Hypothalamus (tissue), 51 donors: ENCODE data around the gene AHNAK2.

Experiments
- DNase-seq, 51 donors: peaks; one replicate each; lab custom pipeline; 2025; lab: John Stamatoyannopoulos, UW

The AHNAK2 gene

GRCh38 chr14:104989236-104989950 is 11.2 kb upstream of the AHNAK2 start:
- no peak for DNase-seq

DNA sequence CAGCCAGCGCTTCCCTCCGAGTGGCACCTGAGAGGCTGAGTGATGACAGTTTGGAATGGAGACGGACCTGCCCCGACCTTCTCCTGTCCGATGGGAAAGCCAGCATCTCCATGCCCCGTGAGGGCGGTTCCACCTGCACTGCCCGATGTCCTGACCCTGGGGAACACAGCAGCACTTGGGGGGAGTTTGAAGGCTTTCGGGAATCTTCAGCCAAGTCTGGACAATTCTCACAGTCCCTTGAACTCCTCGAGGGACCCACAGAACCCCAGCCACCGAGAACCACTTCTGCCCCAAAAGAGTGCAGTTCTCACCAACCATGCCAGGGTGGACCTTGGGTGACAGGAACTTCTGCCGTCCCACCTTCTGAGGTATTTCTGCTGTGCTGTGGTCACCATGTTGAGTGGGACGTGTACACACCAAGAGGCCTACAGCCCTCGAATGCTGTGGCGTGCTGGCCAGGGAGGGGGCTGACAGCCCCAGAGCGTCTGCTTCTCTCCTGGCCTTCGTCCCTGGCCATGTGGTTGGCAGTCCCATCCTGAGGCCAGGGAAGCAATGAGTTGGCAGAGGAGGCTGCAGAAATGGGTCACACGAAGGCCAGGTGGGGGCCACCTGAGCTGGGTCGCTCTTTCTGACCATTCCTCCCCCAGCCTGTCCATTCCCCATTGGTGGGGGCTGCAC is 8.5 kb upstream of the AHNAK2 start:
- no peak for DNase-seq

DNA sequence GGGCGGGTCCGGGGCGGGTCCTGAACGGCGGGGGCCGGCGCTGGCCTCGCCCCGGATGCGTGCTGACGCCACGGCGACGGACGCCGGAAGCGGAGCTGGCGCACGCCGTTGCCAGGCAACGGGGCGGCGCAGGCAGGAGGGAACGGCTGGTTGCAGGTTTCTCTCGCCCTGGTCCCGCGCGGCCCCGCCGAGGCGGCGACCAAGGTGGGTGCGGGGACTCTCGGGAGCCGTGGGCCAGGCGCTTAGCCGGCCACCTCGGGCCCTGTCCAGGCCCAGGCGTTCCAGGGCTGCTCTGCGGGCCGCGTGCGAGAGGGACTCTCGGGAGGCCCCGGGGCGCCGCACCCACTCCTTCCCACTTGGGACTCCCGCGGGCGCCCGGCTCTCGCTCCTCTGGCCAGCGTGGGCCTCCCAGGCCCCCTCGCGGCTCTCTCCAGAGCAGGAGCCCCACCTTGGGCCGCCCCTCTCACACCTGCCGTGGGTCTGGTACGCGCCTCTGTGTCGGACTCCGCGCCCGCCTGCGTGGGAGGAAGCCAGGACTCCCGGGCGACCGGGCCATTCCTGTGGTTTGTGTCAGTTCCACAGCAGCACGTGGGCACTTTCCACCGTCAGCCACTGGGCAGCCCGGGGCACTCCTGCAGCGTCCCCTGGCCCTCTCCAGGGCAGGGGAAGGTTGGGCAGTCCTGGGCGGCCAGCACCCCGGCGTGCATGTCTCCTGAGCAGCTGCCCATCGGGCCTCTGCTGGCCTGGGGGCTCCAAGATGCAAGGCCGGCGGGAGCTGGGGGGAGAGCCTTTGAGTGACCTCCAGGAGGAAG is 7.7 kb upstream of the AHNAK2 start, which contains the start of gene CLBA1:
Gene CLBA1 (plus strand): TSS at position 114 of the 812 bp plus-strand sequence. CDS start 644 bp downstream, at position 758.
- peak in 50 of 51 donors; percentile 9 to 91 (median 79) for DNase-seq

GRCh38 chr14:104984056-104984894 is 6.1 kb upstream of the AHNAK2 start:
- no peak for DNase-seq

GRCh38 chr14:104983231-104983721 is 5.1 kb upstream of the AHNAK2 start:
- DNase-seq = no peak

DNA sequence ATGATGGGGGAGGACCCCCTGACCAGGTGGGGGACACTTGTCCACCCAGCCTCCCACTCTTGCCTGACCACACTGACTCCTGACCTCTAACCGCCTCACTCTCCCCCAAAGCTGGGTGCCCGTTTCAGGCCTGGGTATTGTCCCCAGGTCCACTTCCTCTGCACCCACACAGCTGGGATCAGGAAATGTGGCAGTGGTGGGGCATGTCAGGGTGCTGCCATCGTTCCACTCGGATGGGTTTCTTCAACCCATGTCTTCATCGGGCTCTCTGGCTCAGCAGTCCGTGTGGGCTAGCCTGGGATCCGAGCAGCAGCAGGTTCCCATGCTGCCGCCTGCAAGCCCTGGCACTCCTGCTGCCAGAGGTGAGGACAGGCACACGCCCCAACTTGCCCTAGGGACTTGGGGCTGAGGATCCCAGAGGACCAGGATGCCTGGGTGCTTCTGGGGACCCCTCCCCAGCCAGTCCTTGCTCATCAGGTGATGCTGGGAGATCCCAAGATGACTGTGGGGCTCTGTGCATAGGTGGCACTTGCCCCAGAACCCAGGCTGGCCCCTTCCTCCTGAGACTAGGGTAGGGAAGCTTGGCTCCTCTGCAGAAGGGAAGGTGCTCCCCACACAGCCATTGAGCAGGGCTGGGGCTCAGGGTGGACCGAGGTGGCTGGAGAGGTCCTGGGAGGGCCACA is 4.5 kb upstream of the AHNAK2 start:
- no peak for DNase-seq

- peak in 4 of 51 donors; percentile 17 to 36 (median 31) for DNase-seq
Measured at GRCh38 chr14:104981699-104982541, 3.7 kb upstream of the AHNAK2 start.

DNA sequence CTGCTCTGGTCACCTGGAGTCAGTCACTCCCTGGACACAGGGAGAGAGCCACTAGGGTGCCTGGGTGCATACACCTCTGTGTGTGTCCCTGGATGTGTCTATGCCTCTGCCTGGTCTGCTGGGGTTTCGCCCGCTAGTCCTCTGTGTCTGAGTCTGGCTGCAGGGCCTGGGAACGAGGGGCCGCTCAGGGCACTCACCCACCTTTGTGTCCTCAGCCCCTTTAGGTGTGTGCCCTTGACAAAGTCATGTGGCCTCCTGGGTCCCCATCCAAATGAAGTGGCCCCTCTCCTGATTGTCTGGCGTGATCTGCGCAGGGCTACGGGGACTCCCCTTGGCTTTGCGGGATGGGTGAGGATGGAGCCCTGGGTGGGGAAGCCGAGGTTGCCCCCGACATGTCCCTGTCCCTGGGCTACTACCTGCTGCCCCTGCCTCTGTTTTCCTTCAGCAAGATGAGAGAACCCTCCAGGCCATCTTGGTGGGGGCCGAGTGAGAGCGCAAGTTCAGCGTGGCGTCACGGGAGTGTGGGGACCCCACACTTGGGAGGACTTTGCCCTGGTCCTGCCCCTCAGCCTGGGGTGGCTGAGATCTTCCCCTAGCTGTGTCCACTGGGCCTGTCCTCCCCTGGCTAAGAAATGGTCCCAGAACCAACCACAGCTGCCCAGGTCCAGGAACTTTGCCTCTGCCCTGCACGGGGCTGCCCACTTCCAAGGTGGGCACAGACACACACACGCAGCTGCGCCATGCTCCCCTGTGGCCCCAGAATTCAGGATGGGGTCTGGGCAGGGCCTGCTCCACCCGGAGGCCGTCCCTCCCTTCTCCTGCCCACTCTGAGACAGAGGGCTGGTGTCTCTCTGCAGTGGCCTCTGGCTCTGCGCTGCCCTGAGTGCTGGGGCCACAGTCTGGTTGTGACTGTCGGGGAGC is 2.7 kb upstream of the AHNAK2 start:
- no peak for DNase-seq

DNA sequence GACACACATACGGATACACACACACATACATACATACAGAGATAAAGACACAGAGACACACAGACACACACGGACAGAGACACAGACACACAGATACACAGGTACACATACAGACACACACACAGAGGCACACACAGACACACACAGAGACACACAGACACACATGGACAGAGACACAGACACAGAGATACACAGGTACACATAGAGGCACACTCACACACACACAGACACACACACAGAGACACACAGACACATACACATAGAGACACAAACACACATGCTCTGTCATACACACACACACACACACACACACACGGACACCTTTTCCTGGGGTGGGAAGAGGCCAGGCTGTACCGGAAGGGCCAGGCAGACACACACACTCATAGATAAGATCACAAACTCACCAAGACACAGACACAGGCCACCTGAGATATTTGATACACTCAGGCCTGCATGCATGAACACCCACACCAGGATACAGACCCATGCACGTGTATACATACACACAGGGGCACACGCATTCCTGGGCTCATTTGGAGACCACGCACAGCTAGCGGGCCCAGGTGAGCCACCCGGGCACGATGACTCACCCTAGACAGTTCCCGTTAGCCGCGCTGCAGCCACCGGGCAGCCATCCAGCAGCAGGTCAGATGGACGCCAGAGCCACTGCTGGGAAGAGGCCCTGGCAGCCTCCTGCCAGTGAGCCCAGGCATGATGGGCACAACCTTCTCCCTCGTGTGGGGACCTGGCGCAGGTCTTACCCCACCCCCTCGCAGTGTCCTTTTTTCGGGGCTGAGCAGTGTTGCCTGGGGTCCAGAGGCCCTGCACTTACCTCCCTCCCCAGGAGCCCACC is 1.8 kb upstream of the AHNAK2 start:
- DNase-seq = peak in 8 of 51 donors; percentile 14 to 68 (median 30)

- DNase-seq = no peak
Measured at GRCh38 chr14:104978746-104979691, 845 bp upstream of the AHNAK2 start.

GRCh38 chr14:104977008-104977680 is 1.0 kb downstream of the AHNAK2 start:
- DNase-seq = no peak

DNA sequence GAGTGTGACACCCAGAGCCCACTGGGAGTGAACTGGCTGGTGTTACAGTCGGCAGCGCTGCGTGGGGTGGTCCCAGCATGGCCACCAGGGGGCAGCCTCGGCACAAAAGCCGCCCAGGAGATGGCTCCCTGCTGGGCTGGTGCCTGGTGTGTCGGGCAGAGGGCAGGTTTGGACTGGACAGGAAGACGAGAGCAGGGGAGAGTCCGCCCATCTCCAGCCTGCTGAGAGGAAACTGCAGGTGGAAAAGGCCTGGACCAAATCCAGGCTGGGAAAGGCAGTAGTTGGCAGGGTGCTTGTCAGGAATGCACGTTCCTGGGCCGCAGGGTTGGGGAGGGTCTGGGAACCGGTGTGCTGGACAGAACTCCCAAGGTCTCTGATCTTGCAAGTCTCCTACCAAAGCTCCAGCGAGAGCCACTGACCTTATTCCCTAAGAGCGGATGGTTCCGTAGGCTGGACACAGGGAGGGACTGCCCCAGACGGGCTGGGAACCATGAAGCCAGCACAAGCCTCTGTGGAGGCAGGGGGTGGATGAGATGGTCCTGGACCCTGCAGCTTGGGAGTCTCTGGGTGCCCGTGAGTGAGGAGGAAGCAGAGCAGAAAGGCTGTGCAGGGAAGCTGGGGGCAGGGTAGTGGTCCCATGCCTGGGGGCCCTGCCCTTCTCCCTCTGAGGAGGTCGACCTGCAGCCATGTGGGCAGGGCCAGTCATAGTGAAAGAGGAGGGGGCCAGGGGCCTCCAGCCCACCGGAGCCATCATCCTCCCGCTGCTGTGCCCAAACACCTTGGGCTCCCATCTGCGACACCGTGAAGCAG is 1.8 kb downstream of the AHNAK2 start:
- peak in 43 of 51 donors; percentile 10 to 81 (median 50) for DNase-seq

DNA sequence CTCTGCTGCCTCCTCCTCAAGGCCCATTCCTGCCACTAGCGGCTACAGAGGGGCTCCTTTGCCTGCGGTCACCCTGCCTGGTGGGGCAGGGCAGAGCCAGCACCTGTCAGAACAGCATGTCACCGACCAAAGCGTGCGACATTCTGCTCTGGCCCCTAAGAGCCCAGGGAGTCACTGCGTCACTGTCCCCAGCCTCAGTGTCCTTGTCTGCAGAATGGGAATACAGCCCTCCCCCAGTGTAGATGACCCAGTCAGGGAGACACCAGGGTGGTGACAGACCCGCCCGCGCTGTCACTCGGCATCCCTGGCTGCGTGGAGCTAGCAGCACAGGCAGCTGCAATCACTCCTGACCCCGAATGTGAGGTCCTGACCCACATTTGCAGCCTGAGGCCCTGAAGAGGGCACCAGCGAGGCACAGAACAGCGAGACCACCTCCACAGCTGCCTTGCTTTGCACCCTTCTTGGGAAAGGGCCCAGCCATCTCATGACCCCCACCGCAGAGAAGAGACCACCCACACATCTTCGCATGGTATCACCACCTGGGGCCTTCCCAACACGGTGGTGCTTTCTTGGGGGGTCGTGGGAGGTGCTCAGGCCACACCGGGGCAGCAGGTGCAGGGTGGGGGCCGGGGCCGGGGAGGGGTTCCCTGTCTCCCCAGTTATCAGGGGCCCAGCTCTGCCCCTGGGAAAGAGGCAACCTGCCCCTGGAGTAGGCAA is 2.5 kb downstream of the AHNAK2 start:
- no peak for DNase-seq
